AG09309 (cell line): ENCODE data around the gene HCRTR2.
"Not testable (repeated sequence)": the region's sequence is repeated elsewhere in the genome, so short reads cannot be mapped to it uniquely, and the experiment has no call there.

Experiments used
- DNase-seq: peaks from one replicate; pipeline ENCODE4 v3.0.0-alpha.2; 2010; ENCODE audit warnings: low read depth
- H3K4me3 ChIP-seq: 2 replicates; pipeline ENCODE4 v1.5.1; 2011; ENCODE audit warnings: mild to moderate bottlenecking, low read depth, low read length, moderate library complexity; ENCODE audit not compliant: control insufficient read depth
- TF ChIP-seq, protein P1 (sequence below): IDR thresholded peaks from 2 replicates; pipeline ENCODE4 v1.5.1; 2011; ENCODE audit warnings: mild to moderate bottlenecking, low read depth, low read length, inconsistent platforms; ENCODE audit not compliant: insufficient read depth, control insufficient read depth; ENCODE audit errors: missing control alignments

HCRTR2 gene

DNA sequence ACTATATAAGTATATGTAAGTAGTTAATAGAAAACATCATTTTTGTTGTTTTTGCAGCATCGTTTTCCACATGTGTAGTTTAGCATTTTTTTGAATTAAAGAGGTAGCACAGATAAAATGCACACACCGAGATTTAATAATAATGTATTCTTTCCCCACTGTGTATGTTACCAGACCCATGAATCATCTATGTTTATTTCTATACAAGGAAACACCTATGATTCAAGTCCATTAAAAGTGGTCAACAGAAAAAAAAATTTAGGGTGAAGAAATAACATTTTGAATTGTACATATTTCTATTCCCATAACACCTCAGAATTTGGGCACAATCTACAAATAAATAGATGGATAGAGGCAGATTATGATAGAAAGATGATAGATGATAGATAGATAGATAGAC is 31.7 kb upstream of the HCRTR2 start:
- TF ChIP-seq, protein P1, sequence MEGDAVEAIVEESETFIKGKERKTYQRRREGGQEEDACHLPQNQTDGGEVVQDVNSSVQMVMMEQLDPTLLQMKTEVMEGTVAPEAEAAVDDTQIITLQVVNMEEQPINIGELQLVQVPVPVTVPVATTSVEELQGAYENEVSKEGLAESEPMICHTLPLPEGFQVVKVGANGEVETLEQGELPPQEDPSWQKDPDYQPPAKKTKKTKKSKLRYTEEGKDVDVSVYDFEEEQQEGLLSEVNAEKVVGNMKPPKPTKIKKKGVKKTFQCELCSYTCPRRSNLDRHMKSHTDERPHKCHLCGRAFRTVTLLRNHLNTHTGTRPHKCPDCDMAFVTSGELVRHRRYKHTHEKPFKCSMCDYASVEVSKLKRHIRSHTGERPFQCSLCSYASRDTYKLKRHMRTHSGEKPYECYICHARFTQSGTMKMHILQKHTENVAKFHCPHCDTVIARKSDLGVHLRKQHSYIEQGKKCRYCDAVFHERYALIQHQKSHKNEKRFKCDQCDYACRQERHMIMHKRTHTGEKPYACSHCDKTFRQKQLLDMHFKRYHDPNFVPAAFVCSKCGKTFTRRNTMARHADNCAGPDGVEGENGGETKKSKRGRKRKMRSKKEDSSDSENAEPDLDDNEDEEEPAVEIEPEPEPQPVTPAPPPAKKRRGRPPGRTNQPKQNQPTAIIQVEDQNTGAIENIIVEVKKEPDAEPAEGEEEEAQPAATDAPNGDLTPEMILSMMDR = no peak

GRCh38 chr6:55153284-55153683 is 21.0 kb upstream of the HCRTR2 start:
- no peak overlapping the region for H3K4me3 ChIP-seq
- TF ChIP-seq, protein P1 = no peak
- no peak for DNase-seq

More for the DNA sequence above, 31.7 kb upstream of the HCRTR2 start:
- DNase-seq = no peak
- H3K4me3 ChIP-seq = no peak overlapping the region

DNA sequence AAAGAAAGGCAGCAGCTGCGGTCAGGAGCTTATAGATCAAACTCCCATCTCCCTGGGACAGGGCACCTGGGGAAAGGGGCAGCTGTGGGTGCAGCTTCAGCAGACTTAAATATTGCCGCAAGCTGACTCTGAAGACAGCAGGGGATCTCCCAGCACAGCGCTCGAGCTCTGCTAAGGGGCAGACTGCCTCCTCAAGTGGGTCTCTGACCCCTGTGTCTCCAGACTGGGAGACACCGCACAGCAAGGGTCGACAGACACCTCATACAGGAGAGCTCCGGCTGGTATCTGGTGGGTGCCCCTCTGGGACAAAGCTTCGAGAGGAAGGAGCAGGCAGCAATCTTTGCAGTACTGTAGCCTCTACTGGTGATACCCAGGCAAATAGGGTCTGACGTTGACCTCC is 15.5 kb upstream of the HCRTR2 start:
- DNase-seq, H3K4me3 ChIP-seq: not testable (repeated sequence)

DNA sequence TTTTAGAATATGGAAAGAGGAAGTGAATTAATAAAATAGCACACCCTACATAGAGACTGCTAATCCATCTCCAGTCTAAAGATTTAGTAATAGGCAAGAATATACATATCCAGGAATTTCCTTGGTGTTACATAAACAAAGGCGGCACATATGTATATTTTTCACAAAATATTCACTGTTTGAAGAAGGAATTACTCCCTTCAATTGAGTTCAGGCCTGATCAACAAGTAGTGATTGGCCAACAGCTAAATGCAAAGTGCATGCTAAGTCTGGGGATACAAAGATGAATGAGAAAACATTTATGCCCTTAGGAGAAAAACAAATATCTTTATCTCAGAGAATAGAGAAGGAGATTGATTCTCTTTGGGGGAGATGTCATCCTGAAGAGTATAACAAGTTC is 6.5 kb upstream of the HCRTR2 start:
- TF ChIP-seq, protein P1 = no peak
- DNase-seq = no peak
- H3K4me3 ChIP-seq = no peak overlapping the region

DNA sequence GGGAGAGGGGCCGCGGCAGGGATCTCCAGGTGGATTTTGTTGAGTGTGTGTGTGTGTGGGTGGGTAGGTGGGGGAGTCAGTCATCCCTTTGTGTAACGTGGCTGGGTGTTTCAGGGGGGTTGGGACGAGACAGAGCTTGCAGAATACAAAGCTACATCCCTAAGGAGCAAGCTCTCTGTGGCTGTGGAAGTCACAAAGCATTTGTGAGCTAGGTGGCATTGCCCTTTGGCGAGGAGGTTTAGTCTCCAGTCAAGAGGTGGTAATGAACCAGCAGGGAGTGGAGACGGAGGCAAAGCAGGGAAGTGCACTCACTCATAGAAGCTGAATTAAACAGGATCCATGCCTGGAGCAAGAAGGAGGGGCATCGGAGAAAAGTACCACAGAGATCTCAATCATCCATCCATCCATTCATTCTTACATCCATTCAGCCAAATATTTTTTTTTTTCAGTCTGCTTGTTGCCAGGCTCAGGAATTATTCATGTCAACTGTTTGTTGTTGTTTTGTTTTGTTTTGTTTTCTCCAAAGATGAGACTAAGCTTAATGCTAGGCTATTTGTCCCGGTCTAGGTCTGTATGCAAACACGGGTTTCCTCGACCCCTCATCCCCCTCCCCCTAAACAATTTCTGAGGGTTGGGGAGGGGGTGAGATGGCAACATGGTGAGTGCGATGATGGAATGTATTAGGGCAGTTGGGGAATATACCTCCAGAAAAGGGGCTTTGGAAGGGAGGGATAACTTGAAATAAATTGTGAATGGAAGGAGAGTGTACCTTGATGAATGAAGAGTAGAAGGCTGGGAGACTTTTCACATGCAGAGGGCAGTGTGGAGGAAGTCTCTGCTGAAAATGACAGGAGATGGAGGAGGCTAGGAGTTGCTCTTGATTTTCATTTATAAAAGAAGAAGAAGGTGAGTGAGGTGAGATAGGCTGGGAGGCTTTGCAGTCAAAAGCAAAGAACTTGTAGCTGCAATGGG is 1.0 kb downstream of the HCRTR2 start:
- no peak overlapping the region for H3K4me3 ChIP-seq
- DNase-seq = no peak
- TF ChIP-seq, protein P1 = no peak

- TF ChIP-seq, protein P1 = no peak
- no peak for DNase-seq
- no peak overlapping the region for H3K4me3 ChIP-seq
Measured at GRCh38 chr6:55176958-55177357, 2.6 kb downstream of the HCRTR2 start.

DNA sequence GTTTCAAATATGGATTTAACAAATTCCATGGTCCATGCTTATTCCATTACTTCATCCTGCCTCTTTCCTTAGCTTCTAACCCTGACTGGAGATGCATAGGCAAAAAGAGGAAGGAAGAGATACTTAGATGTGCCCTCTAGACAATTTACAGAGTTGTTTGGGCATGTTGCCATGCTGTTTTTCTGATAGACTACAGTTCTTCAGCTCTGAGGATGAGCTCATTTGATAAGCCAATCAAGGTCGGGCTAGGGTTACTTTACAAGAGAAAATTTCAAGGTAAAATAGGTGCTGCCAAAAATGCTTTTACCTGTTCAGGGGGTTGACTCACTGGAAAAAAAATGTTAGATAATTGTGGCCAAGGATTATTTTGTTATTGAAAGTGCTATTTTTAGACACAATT is 5.9 kb downstream of the HCRTR2 start:
- DNase-seq = no peak
- no peak overlapping the region for H3K4me3 ChIP-seq
- TF ChIP-seq, protein P1 = no peak
